Measurements from ENCODE around the gene LRRFIP2.

LRRFIP2 gene

GRCh38 chr3:37116998-37117397, 57.4 kb downstream of the LRRFIP2 start:
- TF ChIP-seq CTCF (IDR thresholded peaks at IDR 0.05): no peak

GRCh38 chr3:37115446-37115845, 58.9 kb downstream of the LRRFIP2 start:
- TF ChIP-seq CTCF (IDR thresholded peaks at IDR 0.05): no peak

GRCh38 chr3:37114251-37115145, 59.9 kb downstream of the LRRFIP2 start:
- TF ChIP-seq CTCF (IDR thresholded peaks at IDR 0.05): no peak

GRCh38 chr3:37112987-37113386, 61.4 kb downstream of the LRRFIP2 start:
- TF ChIP-seq CTCF (IDR thresholded peaks at IDR 0.05): no peak

GRCh38 chr3:37111199-37111598, 63.2 kb downstream of the LRRFIP2 start:
- no peak for TF ChIP-seq CTCF (IDR thresholded peaks at IDR 0.05)

GRCh38 chr3:37107846-37108245, 66.5 kb downstream of the LRRFIP2 start:
- no peak for TF ChIP-seq CTCF (IDR thresholded peaks at IDR 0.05)

GRCh38 chr3:37103103-37103808, 71.1 kb downstream of the LRRFIP2 start:
- no peak for TF ChIP-seq CTCF (IDR thresholded peaks at IDR 0.05)

Data from LNCAP (cell line).